HEK293 (cell line): Measurements from ENCODE around the gene CIAO2A.

Source experiments
- PBX3 ChIP-seq: sonication (generic); formaldehyde crosslinking; IDR thresholded peaks from 2 replicates; pipeline ENCODE4 v1.8.1; 2022; ENCODE audit warnings: mild to moderate bottlenecking, moderate library complexity, missing genetic modification reagents
- PRDM10 ChIP-seq: fragments of 450-650 bp; formaldehyde crosslinking; IDR thresholded peaks from 2 replicates; pipeline ENCODE4 v1.5.1; 2016; ENCODE audit warnings: missing biosample characterization, missing genetic modification characterization
- YY1 ChIP-seq: fragments of 450-650 bp; formaldehyde crosslinking; IDR thresholded peaks from 2 replicates; pipeline ENCODE4 v1.5.1; 2018; ENCODE audit warnings: missing biosample characterization, missing genetic modification characterization
- ZBTB17 ChIP-seq: fragments of 450-650 bp; formaldehyde crosslinking; IDR thresholded peaks from 2 replicates; pipeline ENCODE4 v1.5.1; 2016; ENCODE audit warnings: missing biosample characterization, missing genetic modification characterization
- ZNF274 ChIP-seq, 2 experiments: fragments of 200-500 bp in 1 of 2; fragments of 450-650 bp in 1 of 2; sonication (Bioruptor generic) in 1 of 2; formaldehyde crosslinking in 1 of 2; IDR thresholded peaks; 2 replicates each; pipeline versions ENCODE4 v1.5.1 to v1.6.1; 2014 to 2016; ENCODE audit warnings: borderline replicate concordance in 1 of 2, inconsistent platforms in 1 of 2, low read length in 1 of 2, missing biosample characterization in 1 of 2, missing genetic modification characterization in 1 of 2
- ZNF529 ChIP-seq: fragments of 450-650 bp; formaldehyde crosslinking; IDR thresholded peaks from 2 replicates; pipeline ENCODE4 v1.5.1; 2017; ENCODE audit warnings: missing genetic modification characterization, missing biosample characterization; ENCODE audit not compliant: insufficient replicate concordance
- ZNF596 ChIP-seq: fragments of 450-650 bp; IDR thresholded peaks from 2 replicates; pipeline ENCODE4 v1.5.0; 2018; ENCODE audit warnings: missing biosample characterization, mild to moderate bottlenecking, missing genetic modification characterization, moderate library complexity
- TF ChIP-seq, protein P1 (sequence below): fragments of 450-650 bp; formaldehyde crosslinking; IDR thresholded peaks from 2 replicates; pipeline ENCODE4; 2016; ENCODE audit warnings: missing biosample characterization, missing genetic modification characterization
- TF ChIP-seq, protein P2 (sequence below): fragments of 450-650 bp; formaldehyde crosslinking; IDR thresholded peaks from 2 replicates; pipeline ENCODE4 v1.5.1; 2016; ENCODE audit warnings: missing biosample characterization, missing genetic modification characterization
- TF ChIP-seq, protein P3 (sequence below): fragments of 450-650 bp; formaldehyde crosslinking; IDR thresholded peaks from 2 replicates; pipeline ENCODE4 v1.5.1; 2016; ENCODE audit warnings: missing biosample characterization, missing genetic modification characterization
- TF ChIP-seq, protein P4 (sequence below): fragments of 450-650 bp; formaldehyde crosslinking; IDR thresholded peaks from 2 replicates; pipeline ENCODE4 v1.5.1; 2016; ENCODE audit warnings: missing biosample characterization, missing genetic modification characterization

DNA sequence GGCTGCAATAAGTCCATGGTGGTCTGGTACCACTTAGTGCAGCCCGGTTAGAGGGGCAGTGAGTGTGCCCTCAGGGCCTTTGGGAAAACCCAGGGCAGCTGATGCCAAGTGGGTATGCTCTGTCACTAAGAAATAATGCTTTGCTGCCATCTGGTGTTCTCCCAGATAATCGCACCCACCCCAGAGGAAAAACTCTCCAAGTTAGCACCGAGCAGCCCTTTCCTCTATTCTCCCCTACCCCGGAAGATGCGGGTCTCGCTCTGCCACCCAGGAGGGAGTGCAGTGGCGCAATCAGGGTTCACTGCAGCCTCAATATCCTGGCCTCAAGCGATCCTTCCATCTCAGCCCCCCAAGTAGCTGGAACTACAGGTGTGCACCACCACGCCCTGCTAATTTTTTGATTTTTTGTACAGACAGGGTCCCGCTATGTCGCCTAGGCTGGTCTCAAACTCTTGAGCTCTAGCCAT, 26.0 kb downstream of the CIAO2A start:
- TF ChIP-seq, protein P1, sequence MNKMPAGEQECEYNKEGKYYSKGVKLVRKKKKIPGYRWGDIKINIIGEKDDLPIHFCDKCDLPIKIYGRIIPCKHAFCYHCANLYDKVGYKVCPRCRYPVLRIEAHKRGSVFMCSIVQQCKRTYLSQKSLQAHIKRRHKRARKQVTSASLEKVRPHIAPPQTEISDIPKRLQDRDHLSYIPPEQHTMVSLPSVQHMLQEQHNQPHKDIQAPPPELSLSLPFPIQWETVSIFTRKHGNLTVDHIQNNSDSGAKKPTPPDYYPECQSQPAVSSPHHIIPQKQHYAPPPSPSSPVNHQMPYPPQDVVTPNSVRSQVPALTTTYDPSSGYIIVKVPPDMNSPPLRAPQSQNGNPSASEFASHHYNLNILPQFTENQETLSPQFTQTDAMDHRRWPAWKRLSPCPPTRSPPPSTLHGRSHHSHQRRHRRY (tag by site-specific recombination), result no peak
- TF ChIP-seq, protein P2, sequence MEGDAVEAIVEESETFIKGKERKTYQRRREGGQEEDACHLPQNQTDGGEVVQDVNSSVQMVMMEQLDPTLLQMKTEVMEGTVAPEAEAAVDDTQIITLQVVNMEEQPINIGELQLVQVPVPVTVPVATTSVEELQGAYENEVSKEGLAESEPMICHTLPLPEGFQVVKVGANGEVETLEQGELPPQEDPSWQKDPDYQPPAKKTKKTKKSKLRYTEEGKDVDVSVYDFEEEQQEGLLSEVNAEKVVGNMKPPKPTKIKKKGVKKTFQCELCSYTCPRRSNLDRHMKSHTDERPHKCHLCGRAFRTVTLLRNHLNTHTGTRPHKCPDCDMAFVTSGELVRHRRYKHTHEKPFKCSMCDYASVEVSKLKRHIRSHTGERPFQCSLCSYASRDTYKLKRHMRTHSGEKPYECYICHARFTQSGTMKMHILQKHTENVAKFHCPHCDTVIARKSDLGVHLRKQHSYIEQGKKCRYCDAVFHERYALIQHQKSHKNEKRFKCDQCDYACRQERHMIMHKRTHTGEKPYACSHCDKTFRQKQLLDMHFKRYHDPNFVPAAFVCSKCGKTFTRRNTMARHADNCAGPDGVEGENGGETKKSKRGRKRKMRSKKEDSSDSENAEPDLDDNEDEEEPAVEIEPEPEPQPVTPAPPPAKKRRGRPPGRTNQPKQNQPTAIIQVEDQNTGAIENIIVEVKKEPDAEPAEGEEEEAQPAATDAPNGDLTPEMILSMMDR, result peak; percentile 44; the same call in 1 of the 2 replicates
- TF ChIP-seq ZNF529 (no peak), PRDM10 (tag by site-specific recombination) (peak; percentile 36; the same call in 1 of the 2 replicates), ZBTB17 (tag by site-specific recombination) (0 out of 2 replicates have a peak, but pooled peaks have one; percentile 21), ZNF596 (tag by site-specific recombination) (no peak), YY1 (tag by site-specific recombination) (no peak), ZNF274 (IDR thresholded peaks at IDR 0.05; ENCODE audit: low read length) (no peak), ZNF274 (tag by site-specific recombination; IDR thresholded peaks at IDR 0.05; ENCODE audit: borderline replicate concordance) (no peak), PBX3 (CRISPR knock-in tag) (no peak)
- TF ChIP-seq, protein P3, sequence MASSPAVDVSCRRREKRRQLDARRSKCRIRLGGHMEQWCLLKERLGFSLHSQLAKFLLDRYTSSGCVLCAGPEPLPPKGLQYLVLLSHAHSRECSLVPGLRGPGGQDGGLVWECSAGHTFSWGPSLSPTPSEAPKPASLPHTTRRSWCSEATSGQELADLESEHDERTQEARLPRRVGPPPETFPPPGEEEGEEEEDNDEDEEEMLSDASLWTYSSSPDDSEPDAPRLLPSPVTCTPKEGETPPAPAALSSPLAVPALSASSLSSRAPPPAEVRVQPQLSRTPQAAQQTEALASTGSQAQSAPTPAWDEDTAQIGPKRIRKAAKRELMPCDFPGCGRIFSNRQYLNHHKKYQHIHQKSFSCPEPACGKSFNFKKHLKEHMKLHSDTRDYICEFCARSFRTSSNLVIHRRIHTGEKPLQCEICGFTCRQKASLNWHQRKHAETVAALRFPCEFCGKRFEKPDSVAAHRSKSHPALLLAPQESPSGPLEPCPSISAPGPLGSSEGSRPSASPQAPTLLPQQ, result no peak
- TF ChIP-seq, protein P4, sequence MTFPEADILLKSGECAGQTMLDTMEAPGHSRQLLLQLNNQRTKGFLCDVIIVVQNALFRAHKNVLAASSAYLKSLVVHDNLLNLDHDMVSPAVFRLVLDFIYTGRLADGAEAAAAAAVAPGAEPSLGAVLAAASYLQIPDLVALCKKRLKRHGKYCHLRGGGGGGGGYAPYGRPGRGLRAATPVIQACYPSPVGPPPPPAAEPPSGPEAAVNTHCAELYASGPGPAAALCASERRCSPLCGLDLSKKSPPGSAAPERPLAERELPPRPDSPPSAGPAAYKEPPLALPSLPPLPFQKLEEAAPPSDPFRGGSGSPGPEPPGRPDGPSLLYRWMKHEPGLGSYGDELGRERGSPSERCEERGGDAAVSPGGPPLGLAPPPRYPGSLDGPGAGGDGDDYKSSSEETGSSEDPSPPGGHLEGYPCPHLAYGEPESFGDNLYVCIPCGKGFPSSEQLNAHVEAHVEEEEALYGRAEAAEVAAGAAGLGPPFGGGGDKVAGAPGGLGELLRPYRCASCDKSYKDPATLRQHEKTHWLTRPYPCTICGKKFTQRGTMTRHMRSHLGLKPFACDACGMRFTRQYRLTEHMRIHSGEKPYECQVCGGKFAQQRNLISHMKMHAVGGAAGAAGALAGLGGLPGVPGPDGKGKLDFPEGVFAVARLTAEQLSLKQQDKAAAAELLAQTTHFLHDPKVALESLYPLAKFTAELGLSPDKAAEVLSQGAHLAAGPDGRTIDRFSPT, result peak; percentile 60; the same call in 1 of the 2 replicates
